CD4-positive, alpha-beta memory T cell (primary cell): ENCODE data around the gene SCYGR4. TPM values are rescaled to one million over a fixed set of nuclear protein-coding genes. Genes with fewer than 3 reads are reported as not detected.

ENCODE experiments used
- CTCF ChIA-PET: fragments of 350-600 bp; sonication (Branson Sonifier 250); formaldehyde crosslinking; loops from one replicate; lab custom pipeline; 2021; ENCODE audit warnings: inconsistent platforms; ENCODE audit not compliant: partially characterized antibody; lab: Charles Lee
- POLR2A ChIA-PET: fragments of 350-600 bp; sonication (Branson Sonifier 250); formaldehyde crosslinking; loops from one replicate; lab custom pipeline; 2021; ENCODE audit not compliant: partially characterized antibody; lab: Charles Lee
- DNase-seq, 5 donors: peaks; one replicate each; pipeline versions ENCODE4 v3.0.0 to v3.0.0-alpha.2; 2020 to 2022; ENCODE audit warnings: mixed read lengths in 1 of 5
- H3K27ac ChIP-seq: one replicate; pipeline ENCODE4 v1.7.0; 2013; ENCODE audit warnings: low read depth, low read length
- H3K27me3 ChIP-seq: 2 replicates; pipeline ENCODE4 v1.7.0; 2013; ENCODE audit warnings: mild to moderate bottlenecking, low read length, moderate library complexity; ENCODE audit not compliant: insufficient read depth
- H3K36me3 ChIP-seq: 2 replicates; pipeline ENCODE4 v1.7.0; 2013; ENCODE audit warnings: mild to moderate bottlenecking, low read length, moderate library complexity; ENCODE audit not compliant: insufficient read depth
- H3K4me1 ChIP-seq: 2 replicates; pipeline ENCODE4 v1.7.0; 2013; ENCODE audit warnings: mild to moderate bottlenecking, low read length, moderate library complexity; ENCODE audit not compliant: insufficient read depth
- H3K4me3 ChIP-seq, 2 donors: one replicate each; pipeline ENCODE4 v1.7.0; 2013; ENCODE audit warnings: low read length in 2 of 2, mild to moderate bottlenecking in 1 of 2
- H3K9me3 ChIP-seq, 2 donors: one replicate each; pipeline ENCODE4 v1.7.0; 2013; ENCODE audit warnings: low read length in 2 of 2, control low read depth in 1 of 2; ENCODE audit not compliant: control insufficient read depth in 1 of 2
- H3K27ac Mint-ChIP-seq, 7 donors: one replicate each; pipeline ENCODE4 v1.8.0; 2020 to 2021; ENCODE audit warnings: mixed read lengths in 7 of 7, mild to moderate bottlenecking in 6 of 7, inconsistent platforms in 3 of 7, moderate library complexity in 3 of 7
- H3K27me3 Mint-ChIP-seq, 2 donors: one replicate each; pipeline ENCODE4 v1.8.0; 2020 to 2021; ENCODE audit warnings: mixed read lengths in 2 of 2
- H3K36me3 Mint-ChIP-seq, 2 donors: one replicate each; pipeline ENCODE4 v1.8.0; 2020 to 2021; ENCODE audit warnings: mixed read lengths in 2 of 2, inconsistent platforms in 1 of 2, mild to moderate bottlenecking in 1 of 2
- H3K4me1 Mint-ChIP-seq, 4 donors: one replicate each; pipeline ENCODE4 v1.8.0; 2020 to 2021; ENCODE audit warnings: mixed read lengths in 4 of 4, mild to moderate bottlenecking in 1 of 4
- H3K4me3 Mint-ChIP-seq, 8 donors: one replicate each; pipeline ENCODE4 v1.8.0; 2020 to 2021; ENCODE audit warnings: mixed read lengths in 8 of 8, mild to moderate bottlenecking in 7 of 8, moderate library complexity in 6 of 8, inconsistent platforms in 3 of 8
- H3K9me3 Mint-ChIP-seq, 8 donors: one replicate each; pipeline ENCODE4 v1.8.0; 2020 to 2021; ENCODE audit warnings: mixed read lengths in 8 of 8, mild to moderate bottlenecking in 5 of 8, inconsistent platforms in 3 of 8, moderate library complexity in 1 of 8
- intact Hi-C: fragments of 100-400 bp; cut with micrococcal nuclease; formaldehyde crosslinking; loops from one replicate; pipeline ENCODE4 v1.15.1; 2023
- polyA plus RNA-seq, 2 donors: library from polyadenylated mRNA; unstranded; fragments of 300-500 nt; fragmentation: Illumina TruSeq; gene quantifications; one replicate each; pipeline ENCODE4 v1.2.3, GENCODE V29; 2021
- total RNA-seq, 2 experiments: library from RNA; stranded (reverse); gene quantifications; one replicate each; pipeline ENCODE4 v1.2.3, GENCODE V29; 2021

SCYGR4 gene
- total and polyA plus RNA-seq, 4 experiments from 2014 or later = not detected

DNA sequence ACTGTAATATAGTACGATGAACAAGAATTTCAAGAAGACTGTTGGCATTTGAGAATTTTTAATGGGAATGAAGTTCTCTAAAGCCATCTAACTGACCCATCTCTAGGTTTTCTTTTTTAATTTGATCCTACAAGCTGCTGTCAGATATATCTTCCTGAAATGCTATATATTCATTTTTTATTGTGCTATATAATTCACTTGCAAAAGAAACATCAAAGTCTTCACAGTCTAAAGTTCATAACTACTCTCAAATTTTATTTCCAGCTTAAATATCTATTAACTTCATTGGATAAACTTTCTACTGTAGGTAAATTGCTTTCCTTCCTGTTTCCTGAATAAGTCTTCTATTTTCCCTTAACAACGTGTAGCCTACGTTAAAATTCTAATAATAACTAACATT, 14.9 kb upstream of the SCYGR4 start:
- Mint-ChIP-seq H3K27me3 (peaks cover 14 to 36% of the 10 kb centered on the region in 2 donors), H3K4me1 (no peaks in the 10 kb centered on the region), H3K36me3 (no peaks in the 10 kb centered on the region), H3K4me3 (no peak overlapping the region), H3K9me3 (no peaks in the 10 kb centered on the region), H3K27ac (no peak overlapping the region)
- intact Hi-C loops = no loop called here
- ChIA-PET POLR2A (no interaction called here), CTCF (no interaction called here)
- no peak overlapping the region for H3K4me3 ChIP-seq
- H3K4me1 ChIP-seq = no peaks in the 10 kb centered on the region
- DNase-seq = no peak
- H3K27me3 ChIP-seq = no peaks in the 10 kb centered on the region
- no peak overlapping the region for H3K27ac ChIP-seq
- H3K9me3 ChIP-seq = no peaks in the 10 kb centered on the region
- H3K36me3 ChIP-seq = no peaks in the 10 kb centered on the region

DNA sequence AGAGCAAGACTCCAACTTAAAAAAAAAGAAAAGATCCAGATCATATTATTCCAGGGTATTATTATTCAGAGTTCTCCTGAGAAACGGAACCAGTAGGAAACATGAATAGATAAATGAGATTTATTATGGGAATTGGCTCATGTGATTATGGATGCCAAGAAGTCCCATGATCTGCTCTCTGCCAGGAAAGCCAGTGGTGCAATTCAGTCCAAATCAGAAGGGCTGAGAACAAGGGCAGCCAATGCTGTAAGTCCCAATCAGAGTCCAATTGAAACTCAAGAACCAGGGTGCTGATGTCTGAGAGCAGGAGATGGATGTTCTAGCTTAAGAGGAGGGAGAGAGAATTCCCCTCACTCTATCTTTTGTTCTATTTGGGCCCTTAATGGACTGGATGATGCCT, 10.8 kb upstream of the SCYGR4 start:
- no peak overlapping the region for H3K4me3 ChIP-seq
- peaks cover 7% of the 10 kb centered on the region for H3K4me1 ChIP-seq
- Mint-ChIP-seq H3K4me3 (no peak overlapping the region), H3K9me3 (no peaks in the 10 kb centered on the region), H3K27me3 (peaks cover 20 to 29% of the 10 kb centered on the region in 2 donors), H3K27ac (no peak overlapping the region), H3K4me1 (peaks cover 5 to 19% (median 12%) of the 10 kb centered on the region in 4 donors), H3K36me3 (no peaks in the 10 kb centered on the region)
- no peaks in the 10 kb centered on the region for H3K36me3 ChIP-seq
- ChIA-PET POLR2A (no interaction called here), CTCF (no interaction called here)
- H3K9me3 ChIP-seq = no peaks in the 10 kb centered on the region
- no peak overlapping the region for H3K27ac ChIP-seq
- DNase-seq = no peak
- intact Hi-C loops = no loop called here
- H3K27me3 ChIP-seq = no peaks in the 10 kb centered on the region

DNA sequence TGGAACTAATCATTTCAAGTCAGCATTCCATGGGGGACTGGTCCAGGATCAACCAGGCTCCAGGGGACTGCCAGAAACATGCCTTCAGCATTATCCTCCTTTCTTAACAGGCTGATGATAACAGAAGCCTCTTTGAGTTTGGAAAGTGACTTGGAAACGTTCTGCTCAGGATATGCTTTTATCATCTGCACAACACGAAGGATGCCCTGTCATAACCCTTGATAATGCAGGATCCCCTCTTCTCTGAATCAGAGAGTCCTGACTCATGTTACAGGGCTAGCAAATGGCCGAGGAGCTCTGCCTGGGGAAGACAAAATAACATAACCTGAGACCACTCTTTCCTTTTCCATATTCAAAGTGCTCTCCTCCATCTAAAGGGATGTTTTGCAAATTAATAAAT, 9.4 kb upstream of the SCYGR4 start:
- CTCF ChIA-PET = no interaction called here

DNA sequence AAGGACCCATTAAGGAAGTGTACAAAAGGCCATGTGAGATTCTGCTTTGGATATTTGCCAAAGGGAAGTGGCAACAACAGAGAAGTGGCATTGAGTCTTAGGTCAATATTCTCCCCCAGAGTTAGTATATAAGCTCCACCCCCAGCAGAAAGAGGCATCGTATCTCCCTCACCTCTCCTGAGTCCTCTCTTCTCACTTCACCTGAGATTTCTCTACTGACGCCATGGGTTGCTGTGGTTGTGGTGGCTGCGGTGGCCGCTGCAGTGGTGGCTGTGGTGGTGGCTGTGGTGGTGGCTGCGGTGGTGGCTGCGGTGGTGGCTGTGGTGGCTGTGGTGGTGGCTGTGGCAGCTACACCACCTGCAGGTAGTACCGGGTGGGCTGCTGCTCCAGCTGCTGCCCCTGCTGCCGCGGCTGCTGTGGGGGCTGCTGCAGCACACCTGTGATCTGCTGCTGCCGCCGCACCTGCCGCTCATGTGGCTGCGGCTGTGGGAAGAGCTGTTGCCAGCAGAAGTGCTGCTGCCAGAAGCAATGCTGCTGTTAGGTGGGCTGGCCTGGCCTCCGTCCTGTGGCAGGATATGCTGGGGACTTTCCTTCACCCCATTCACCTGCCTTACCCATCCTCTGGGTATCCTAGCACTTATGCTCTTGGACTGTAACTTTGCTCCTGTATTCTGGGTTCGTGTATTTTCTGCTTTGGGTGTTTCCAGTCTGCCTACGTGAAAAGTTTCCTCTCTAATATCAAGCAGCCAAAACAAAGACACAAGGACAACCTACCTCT, 8.5 kb upstream of the SCYGR4 start:
- H3K4me3 ChIP-seq = no peak overlapping the region
- H3K4me1 ChIP-seq = peaks cover 7% of the 10 kb centered on the region
- peak in 3 of 5 donors; percentile 2 to 14 (median 4) for DNase-seq
- Mint-ChIP-seq H3K4me1 (peaks cover 5 to 19% (median 12%) of the 10 kb centered on the region in 4 donors), H3K36me3 (no peaks in the 10 kb centered on the region), H3K27me3 (peaks cover 22 to 32% of the 10 kb centered on the region in 2 donors), H3K9me3 (no peaks in the 10 kb centered on the region), H3K27ac (no peak overlapping the region), H3K4me3 (peak overlapping the region in 3 of 8 donors; percentile 17 to 39 (median 26))
- intact Hi-C loops = no loop called here
- ChIA-PET POLR2A (no interaction called here), CTCF (no interaction called here)
- H3K9me3 ChIP-seq = no peaks in the 10 kb centered on the region
- H3K27me3 ChIP-seq = no peaks in the 10 kb centered on the region
- H3K27ac ChIP-seq = no peak overlapping the region
- H3K36me3 ChIP-seq = no peaks in the 10 kb centered on the region

More for the DNA sequence above, 9.4 kb upstream of the SCYGR4 start:
- H3K4me3 ChIP-seq = no peak overlapping the region
- Mint-ChIP-seq H3K27ac (no peak overlapping the region), H3K4me1 (peaks cover 5 to 19% (median 12%) of the 10 kb centered on the region in 4 donors), H3K27me3 (peaks cover 22 to 32% of the 10 kb centered on the region in 2 donors), H3K9me3 (no peaks in the 10 kb centered on the region), H3K36me3 (no peaks in the 10 kb centered on the region), H3K4me3 (no peak overlapping the region)
- H3K36me3 ChIP-seq = no peaks in the 10 kb centered on the region
- intact Hi-C loops = no loop called here
- H3K9me3 ChIP-seq = no peaks in the 10 kb centered on the region
- no peak for DNase-seq
- H3K4me1 ChIP-seq = peaks cover 7% of the 10 kb centered on the region
- no peaks in the 10 kb centered on the region for H3K27me3 ChIP-seq
- H3K27ac ChIP-seq = no peak overlapping the region
- POLR2A ChIA-PET = no interaction called here

DNA sequence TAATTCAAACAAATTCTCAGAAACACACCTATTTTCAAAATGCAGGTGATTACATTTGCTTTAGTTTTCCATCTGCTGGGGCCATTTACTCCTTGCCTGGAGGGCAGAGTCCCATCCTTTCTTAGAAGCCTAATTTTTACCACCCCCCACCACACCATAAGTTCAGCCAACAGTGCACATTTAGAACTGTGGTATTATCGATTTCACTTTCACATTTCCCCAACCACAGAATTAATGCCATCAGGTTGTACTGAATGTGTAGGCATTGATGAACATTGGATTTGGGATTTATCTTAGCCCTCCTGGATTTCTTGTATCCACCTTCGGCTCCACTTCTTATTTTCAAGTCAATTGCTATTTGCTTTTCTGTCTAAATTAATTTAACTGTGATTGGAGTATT, 7.2 kb upstream of the SCYGR4 start:
- ChIA-PET CTCF (no interaction called here), POLR2A (no interaction called here)
- H3K36me3 Mint-ChIP-seq = no peaks in the 10 kb centered on the region
- Histone ChIP-seq H3K4me3 (no peak overlapping the region), H3K27ac (no peak overlapping the region), H3K36me3 (no peaks in the 10 kb centered on the region), H3K9me3 (no peaks in the 10 kb centered on the region), H3K27me3 (no peaks in the 10 kb centered on the region), H3K4me1 (peaks cover 7% of the 10 kb centered on the region)
- no peak for DNase-seq
- H3K27me3 Mint-ChIP-seq = peaks cover 24 to 28% of the 10 kb centered on the region in 2 donors
- H3K4me3 Mint-ChIP-seq = no peak overlapping the region
- intact Hi-C loops = no loop called here
- peaks cover 5 to 19% (median 12%) of the 10 kb centered on the region in 4 donors for H3K4me1 Mint-ChIP-seq
- H3K9me3 Mint-ChIP-seq = no peaks in the 10 kb centered on the region
- no peak overlapping the region for H3K27ac Mint-ChIP-seq

DNA sequence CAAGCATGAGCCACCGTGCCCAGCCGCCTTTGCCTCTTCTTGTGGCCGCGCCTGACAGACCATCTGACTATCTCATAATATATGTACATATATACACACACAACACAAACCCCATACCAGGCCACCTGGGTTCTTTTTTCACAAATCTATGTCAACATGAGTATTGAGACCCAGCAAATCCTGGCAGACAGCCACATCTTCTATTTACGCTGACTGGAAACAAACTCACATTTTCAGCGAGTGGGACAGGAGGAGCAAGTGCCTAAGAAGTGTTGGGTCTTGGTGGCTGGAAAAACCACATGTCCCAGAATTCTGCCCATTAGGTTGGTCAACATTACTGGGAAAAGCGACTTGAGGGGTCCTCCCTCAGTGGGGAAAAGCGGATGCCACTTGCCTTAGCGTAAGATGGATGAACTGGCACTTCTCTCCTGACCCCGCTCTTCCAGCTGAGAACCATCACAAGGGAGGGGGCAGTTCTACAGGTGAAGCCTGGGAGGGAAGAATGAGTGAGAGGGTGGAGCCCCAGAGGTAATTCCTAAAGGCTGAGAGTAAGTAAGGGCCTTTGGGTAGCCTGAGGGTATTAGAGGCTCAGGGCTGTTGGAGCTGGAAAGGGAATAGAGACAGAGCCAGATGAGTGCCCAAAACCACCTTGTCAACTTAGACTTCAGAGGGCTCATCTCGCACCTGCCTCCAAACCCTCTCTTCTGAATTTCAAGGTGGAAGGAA, 4.6 kb upstream of the SCYGR4 start:
- POLR2A ChIA-PET = no interaction called here
- Mint-ChIP-seq H3K27ac (no peak overlapping the region), H3K27me3 (peaks cover 20 to 21% of the 10 kb centered on the region in 2 donors), H3K4me3 (no peak overlapping the region), H3K4me1 (peaks cover 5 to 19% (median 12%) of the 10 kb centered on the region in 4 donors), H3K9me3 (no peaks in the 10 kb centered on the region), H3K36me3 (no peaks in the 10 kb centered on the region)
- Histone ChIP-seq H3K27ac (no peak overlapping the region), H3K9me3 (no peaks in the 10 kb centered on the region), H3K36me3 (no peaks in the 10 kb centered on the region), H3K4me3 (no peak overlapping the region), H3K27me3 (no peaks in the 10 kb centered on the region), H3K4me1 (peaks cover 7% of the 10 kb centered on the region)
- CTCF ChIA-PET = no interaction called here
- intact Hi-C loops = no loop called here
- no peak for DNase-seq

DNA sequence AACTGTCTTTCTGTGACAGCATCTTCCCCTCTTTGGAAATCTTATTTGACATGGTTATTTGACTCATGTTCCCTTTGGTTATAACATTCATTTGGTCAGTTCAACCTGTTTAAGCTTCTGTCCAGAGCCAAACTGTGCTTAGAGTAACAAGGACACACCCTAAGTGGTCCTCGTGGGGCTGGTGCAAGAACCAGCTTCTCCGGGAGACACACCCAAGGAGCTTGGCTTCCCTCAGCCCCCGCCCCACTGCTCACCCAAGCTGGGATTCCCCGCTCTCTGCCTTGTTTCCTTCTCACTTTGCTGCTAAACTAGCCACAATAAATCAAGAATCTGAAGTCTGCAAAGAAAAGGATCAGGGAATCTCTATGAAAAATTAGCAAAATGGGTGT, 4.0 kb upstream of the SCYGR4 start:
- POLR2A ChIA-PET = no interaction called here

More for the DNA sequence above, 4.0 kb upstream of the SCYGR4 start:
- no peak overlapping the region for H3K4me3 Mint-ChIP-seq
- peaks cover 2% of the 10 kb centered on the region for H3K4me1 ChIP-seq
- H3K27me3 Mint-ChIP-seq = peaks cover 20 to 21% of the 10 kb centered on the region in 2 donors
- no peak for DNase-seq
- H3K36me3 ChIP-seq = no peaks in the 10 kb centered on the region
- no peak overlapping the region for H3K4me3 ChIP-seq
- no peak overlapping the region for H3K27ac ChIP-seq
- intact Hi-C loops = no loop called here
- no peak overlapping the region for H3K27ac Mint-ChIP-seq
- no peaks in the 10 kb centered on the region for H3K36me3 Mint-ChIP-seq
- CTCF ChIA-PET = no interaction called here
- H3K9me3 Mint-ChIP-seq = no peaks in the 10 kb centered on the region
- no peaks in the 10 kb centered on the region for H3K27me3 ChIP-seq
- H3K9me3 ChIP-seq = no peaks in the 10 kb centered on the region
- H3K4me1 Mint-ChIP-seq = peaks cover 5 to 15% (median 8%) of the 10 kb centered on the region in 4 donors
